Stimulated activated effector memory CD8-positive, alpha-beta T cell treated with anti-CD3 and anti-CD28 coated beads, Interleukin-12 subunit alpha, Interleukin-12 subunit beta, amount 100 ng/mL, for 72 hours (primary cell): Measurements from ENCODE around the gene LILRA5.
"Not testable (repeated sequence)": the region's sequence is repeated elsewhere in the genome, so short reads cannot be mapped to it uniquely, and the experiment has no call there.

ENCODE experiments used
- ATAC-seq: fragments of 150-1000 bp; cut with Tn5 transposase; 2 replicates; pipeline ENCODE4 v1.10.0; 2021
- DNase-seq, 2 donors: peaks; one replicate each; pipeline ENCODE4 v3.0.0; 2021 to 2022; ENCODE audit warnings: low spot score in 2 of 2
- H3K27ac Mint-ChIP-seq: one replicate; pipeline ENCODE4 v1.8.0; 2022; ENCODE audit warnings: mild to moderate bottlenecking, mixed read lengths
- H3K36me3 Mint-ChIP-seq: one replicate; pipeline ENCODE4 v1.8.0; 2022; ENCODE audit warnings: mild to moderate bottlenecking, mixed read lengths
- H3K4me1 Mint-ChIP-seq: one replicate; pipeline ENCODE4 v1.8.0; 2022; ENCODE audit warnings: mixed read lengths
- H3K4me3 Mint-ChIP-seq: one replicate; pipeline ENCODE4 v1.8.0; 2022; ENCODE audit warnings: mild to moderate bottlenecking, mixed read lengths
- H3K9me3 Mint-ChIP-seq: one replicate; pipeline ENCODE4 v1.8.0; 2022; ENCODE audit warnings: mixed read lengths

Gene LILRA5

GRCh38 chr19:54278056-54278455 is 34.9 kb downstream of the LILRA5 start:
- not testable (repeated sequence) for DNase-seq, H3K36me3 Mint-ChIP-seq, ATAC-seq, H3K27ac Mint-ChIP-seq, H3K4me3 Mint-ChIP-seq, H3K9me3 Mint-ChIP-seq
- H3K4me1 Mint-ChIP-seq: peaks cover 11% of the 10 kb centered on the region

- peaks cover 11% of the 10 kb centered on the region for H3K4me1 Mint-ChIP-seq
- ATAC-seq, H3K9me3 Mint-ChIP-seq: not testable (repeated sequence)
These were observed 35.8 kb downstream of the LILRA5 start for GRCh38 chr19:54277111-54277615.

GRCh38 chr19:54275951-54276350 is 37.0 kb downstream of the LILRA5 start:
- H3K27ac Mint-ChIP-seq: no peak overlapping the region
- H3K9me3 Mint-ChIP-seq: no peaks in the 10 kb centered on the region
- peaks cover 6% of the 10 kb centered on the region for H3K36me3 Mint-ChIP-seq
- peaks cover 11% of the 10 kb centered on the region for H3K4me1 Mint-ChIP-seq
- H3K4me3 Mint-ChIP-seq: no peak overlapping the region
- no peak for ATAC-seq
- DNase-seq: no peak

More at GRCh38 chr19:54277111-54277615, 35.8 kb downstream of the LILRA5 start:
- H3K4me3 Mint-ChIP-seq, H3K36me3 Mint-ChIP-seq, H3K27ac Mint-ChIP-seq, DNase-seq: not testable (repeated sequence)

- H3K27ac Mint-ChIP-seq, H3K9me3 Mint-ChIP-seq, ATAC-seq, H3K36me3 Mint-ChIP-seq, H3K4me3 Mint-ChIP-seq, DNase-seq: not testable (repeated sequence)
- H3K4me1 Mint-ChIP-seq: peaks cover 11% of the 10 kb centered on the region
These were observed 38.5 kb downstream of the LILRA5 start for GRCh38 chr19:54274516-54274915.

GRCh38 chr19:54273821-54274220 is 39.1 kb downstream of the LILRA5 start:
- H3K36me3 Mint-ChIP-seq: peaks cover 6% of the 10 kb centered on the region
- H3K4me1 Mint-ChIP-seq: peaks cover 11% of the 10 kb centered on the region
- ATAC-seq (no peak), DNase-seq (no peak)
- no peak overlapping the region for H3K27ac Mint-ChIP-seq
- no peaks in the 10 kb centered on the region for H3K9me3 Mint-ChIP-seq
- no peak overlapping the region for H3K4me3 Mint-ChIP-seq

GRCh38 chr19:54272181-54272580 is 40.8 kb downstream of the LILRA5 start:
- not testable (repeated sequence) for DNase-seq, H3K4me3 Mint-ChIP-seq, H3K36me3 Mint-ChIP-seq, H3K9me3 Mint-ChIP-seq, H3K27ac Mint-ChIP-seq, ATAC-seq
- H3K4me1 Mint-ChIP-seq: peaks cover 11% of the 10 kb centered on the region

GRCh38 chr19:54271587-54271986 is 41.4 kb downstream of the LILRA5 start:
- H3K9me3 Mint-ChIP-seq, H3K36me3 Mint-ChIP-seq, H3K4me3 Mint-ChIP-seq, DNase-seq, H3K27ac Mint-ChIP-seq, ATAC-seq: not testable (repeated sequence)
- H3K4me1 Mint-ChIP-seq: peaks cover 11% of the 10 kb centered on the region

GRCh38 chr19:54271106-54271505 is 41.9 kb downstream of the LILRA5 start:
- Mint-ChIP-seq H3K4me1 (peaks cover 11% of the 10 kb centered on the region), H3K27ac (no peak overlapping the region), H3K9me3 (no peaks in the 10 kb centered on the region), H3K36me3 (peaks cover 6% of the 10 kb centered on the region), H3K4me3 (no peak overlapping the region)
- DNase-seq (no peak), ATAC-seq (no peak)

- H3K4me3 Mint-ChIP-seq: no peak overlapping the region
- DNase-seq (no peak), ATAC-seq (no peak)
- no peak overlapping the region for H3K27ac Mint-ChIP-seq
- peaks cover under 1% of the 10 kb centered on the region for H3K36me3 Mint-ChIP-seq
- no peaks in the 10 kb centered on the region for H3K9me3 Mint-ChIP-seq
- peaks cover 4% of the 10 kb centered on the region for H3K4me1 Mint-ChIP-seq
These were observed 44.0 kb downstream of the LILRA5 start for GRCh38 chr19:54268936-54269335.

- peak; percentile 80 for ATAC-seq
- Mint-ChIP-seq H3K27ac (no peak overlapping the region), H3K36me3 (no peaks in the 10 kb centered on the region), H3K9me3 (no peaks in the 10 kb centered on the region), H3K4me3 (no peak overlapping the region), H3K4me1 (no peaks in the 10 kb centered on the region)
- DNase-seq: peak; percentile 57 to 84
These were observed 46.8 kb downstream of the LILRA5 start for GRCh38 chr19:54266133-54266532.

GRCh38 chr19:54262470-54262869 is 50.5 kb downstream of the LILRA5 start:
- Mint-ChIP-seq H3K4me3 (no peak overlapping the region), H3K4me1 (no peaks in the 10 kb centered on the region), H3K36me3 (no peaks in the 10 kb centered on the region), H3K9me3 (no peaks in the 10 kb centered on the region), H3K27ac (no peak overlapping the region)
- ATAC-seq (no peak), DNase-seq (no peak)

GRCh38 chr19:54262066-54262465 is 50.9 kb downstream of the LILRA5 start:
- no peak for ATAC-seq
- no peaks in the 10 kb centered on the region for H3K9me3 Mint-ChIP-seq
- no peak overlapping the region for H3K27ac Mint-ChIP-seq
- H3K4me1 Mint-ChIP-seq: no peaks in the 10 kb centered on the region
- no peak overlapping the region for H3K4me3 Mint-ChIP-seq
- DNase-seq: no peak
- no peaks in the 10 kb centered on the region for H3K36me3 Mint-ChIP-seq

GRCh38 chr19:54257116-54257480 is 55.9 kb downstream of the LILRA5 start, which contains the start of gene LILRB5:
Gene LILRB5, minus strand, starts transcription at chr19:54257273. Its CDS starts 80 bp downstream, at chr19:54257193.
- no peak for ATAC-seq
- no peaks in the 10 kb centered on the region for H3K36me3 Mint-ChIP-seq
- H3K4me1 Mint-ChIP-seq: no peaks in the 10 kb centered on the region
- no peak within 1 kb of the TSS for H3K27ac Mint-ChIP-seq
- H3K9me3 Mint-ChIP-seq: no peaks in the 10 kb centered on the region
- DNase-seq: no peak
- H3K4me3 Mint-ChIP-seq: no peak within 1 kb of the TSS
